Rectal smooth muscle tissue (tissue), 1 donor: ENCODE results near the gene OAS2.

Experiments used
- H3K27ac ChIP-seq: one replicate; pipeline ENCODE4 v1.7.0; 2013; ENCODE audit warnings: low read depth, low read length, inconsistent platforms
- H3K27me3 ChIP-seq: one replicate; pipeline ENCODE4 v1.7.0; 2013; ENCODE audit warnings: low read length; ENCODE audit not compliant: control insufficient read depth, insufficient read depth
- H3K36me3 ChIP-seq: one replicate; pipeline ENCODE4 v1.7.0; 2013; ENCODE audit warnings: low read length; ENCODE audit not compliant: control insufficient read depth, insufficient read depth
- H3K4me1 ChIP-seq: one replicate; pipeline ENCODE4 v1.7.0; 2013; ENCODE audit warnings: low read length; ENCODE audit not compliant: control insufficient read depth, insufficient read depth
- H3K4me3 ChIP-seq: one replicate; pipeline ENCODE4 v1.7.0; 2013; ENCODE audit warnings: low read length
- H3K9ac ChIP-seq: one replicate; pipeline ENCODE4 v1.7.0; 2013; ENCODE audit warnings: low read length

The OAS2 gene

DNA sequence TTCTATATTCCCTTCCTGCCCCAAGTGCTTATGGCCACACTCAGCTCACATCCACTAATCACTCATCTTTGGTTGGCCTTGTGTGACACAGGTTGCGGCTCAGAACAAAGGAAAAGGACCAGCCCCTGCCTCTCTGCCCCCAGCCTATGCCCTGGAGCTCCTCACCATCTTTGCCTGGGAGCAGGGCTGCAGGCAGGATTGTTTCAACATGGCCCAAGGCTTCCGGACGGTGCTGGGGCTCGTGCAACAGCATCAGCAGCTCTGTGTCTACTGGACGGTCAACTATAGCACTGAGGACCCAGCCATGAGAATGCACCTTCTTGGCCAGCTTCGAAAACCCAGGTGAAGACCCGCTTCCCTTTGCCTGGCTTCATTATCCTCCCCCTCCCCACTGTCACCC is 15.8 kb upstream of the OAS2 start:
- H3K36me3 ChIP-seq: peaks cover 15% of the 10 kb centered on the region
- no peak overlapping the region for H3K27ac ChIP-seq
- no peaks in the 10 kb centered on the region for H3K27me3 ChIP-seq
- H3K9ac ChIP-seq: no peak overlapping the region
- H3K4me3 ChIP-seq: no peak overlapping the region
- no peaks in the 10 kb centered on the region for H3K4me1 ChIP-seq

DNA sequence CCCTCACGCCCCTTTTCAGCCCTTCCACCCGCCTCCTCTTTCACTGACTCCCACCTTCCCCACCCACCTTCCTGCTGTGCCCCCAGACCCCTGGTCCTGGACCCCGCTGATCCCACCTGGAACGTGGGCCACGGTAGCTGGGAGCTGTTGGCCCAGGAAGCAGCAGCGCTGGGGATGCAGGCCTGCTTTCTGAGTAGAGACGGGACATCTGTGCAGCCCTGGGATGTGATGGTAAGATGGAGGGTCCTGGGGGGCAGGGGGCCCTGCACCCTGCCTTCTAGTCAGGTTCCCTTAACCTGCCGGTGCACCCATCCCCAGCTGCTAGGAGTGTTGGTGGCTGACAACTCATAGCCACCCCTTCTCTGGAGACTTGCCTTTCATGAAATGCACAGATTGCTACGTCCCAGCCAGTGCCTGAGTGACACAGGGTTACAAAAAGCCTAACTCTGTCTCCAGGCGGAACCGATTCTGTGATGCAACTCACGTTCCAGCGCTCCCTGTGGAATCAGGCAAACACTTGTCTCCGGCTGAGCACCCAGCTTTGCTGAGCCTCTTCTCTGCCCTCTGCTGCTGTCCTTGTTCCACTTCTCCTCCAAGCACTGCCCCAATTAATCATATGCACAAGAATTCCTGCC is 15.0 kb upstream of the OAS2 start:
- Histone ChIP-seq H3K4me3 (no peak overlapping the region), H3K9ac (no peak overlapping the region), H3K27me3 (no peaks in the 10 kb centered on the region), H3K4me1 (no peaks in the 10 kb centered on the region), H3K27ac (no peak overlapping the region), H3K36me3 (peaks cover 19% of the 10 kb centered on the region)

DNA sequence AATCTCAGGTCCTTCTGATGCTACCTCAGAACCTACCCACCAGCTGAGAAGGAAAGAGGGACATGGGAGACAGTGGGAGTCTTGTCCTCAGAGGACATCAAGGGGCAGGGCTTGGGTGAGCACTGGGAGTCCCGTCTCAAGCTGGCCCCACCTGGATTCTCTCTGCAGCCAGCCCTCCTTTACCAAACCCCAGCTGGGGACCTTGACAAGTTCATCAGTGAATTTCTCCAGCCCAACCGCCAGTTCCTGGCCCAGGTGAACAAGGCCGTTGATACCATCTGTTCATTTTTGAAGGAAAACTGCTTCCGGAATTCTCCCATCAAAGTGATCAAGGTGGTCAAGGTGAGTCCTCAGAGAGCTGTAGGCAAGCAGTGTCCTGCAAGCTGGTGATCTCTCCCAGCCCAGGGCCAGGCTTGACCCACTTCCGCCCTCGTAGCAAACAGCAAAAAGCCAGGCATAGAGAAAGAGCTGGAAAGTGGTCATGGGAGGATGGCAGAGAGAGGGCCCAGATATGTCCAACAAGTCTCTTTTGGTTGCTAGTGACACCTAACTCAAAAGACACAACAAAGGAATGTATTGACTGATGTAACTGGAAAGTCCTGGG is 14.2 kb upstream of the OAS2 start:
- H3K4me1 ChIP-seq: no peaks in the 10 kb centered on the region
- H3K27ac ChIP-seq: no peak overlapping the region
- H3K27me3 ChIP-seq: no peaks in the 10 kb centered on the region
- peaks cover 19% of the 10 kb centered on the region for H3K36me3 ChIP-seq
- H3K9ac ChIP-seq: no peak overlapping the region
- no peak overlapping the region for H3K4me3 ChIP-seq

DNA sequence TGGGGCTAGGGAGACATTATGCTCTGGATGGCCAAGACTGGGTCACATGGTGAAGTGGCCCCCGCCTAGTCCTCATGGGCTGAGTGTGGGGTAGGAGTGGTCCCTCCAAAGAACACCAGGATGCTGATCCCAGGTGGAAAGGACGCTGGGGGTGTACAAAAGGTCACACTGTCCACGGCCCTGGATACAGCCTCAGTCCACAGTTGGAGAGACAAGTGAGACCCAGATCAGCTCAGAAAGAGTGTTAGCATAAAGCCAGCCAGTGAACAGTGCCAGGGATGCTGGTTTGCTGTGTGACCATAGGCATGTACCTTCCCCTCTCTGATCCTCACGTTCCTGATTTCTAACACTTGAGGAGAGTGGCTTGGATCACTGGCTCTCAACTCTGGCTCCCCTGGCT is 13.4 kb upstream of the OAS2 start:
- Histone ChIP-seq H3K4me3 (no peak overlapping the region), H3K9ac (no peak overlapping the region), H3K27me3 (no peaks in the 10 kb centered on the region), H3K4me1 (no peaks in the 10 kb centered on the region), H3K36me3 (peaks cover 24% of the 10 kb centered on the region), H3K27ac (no peak overlapping the region)

DNA sequence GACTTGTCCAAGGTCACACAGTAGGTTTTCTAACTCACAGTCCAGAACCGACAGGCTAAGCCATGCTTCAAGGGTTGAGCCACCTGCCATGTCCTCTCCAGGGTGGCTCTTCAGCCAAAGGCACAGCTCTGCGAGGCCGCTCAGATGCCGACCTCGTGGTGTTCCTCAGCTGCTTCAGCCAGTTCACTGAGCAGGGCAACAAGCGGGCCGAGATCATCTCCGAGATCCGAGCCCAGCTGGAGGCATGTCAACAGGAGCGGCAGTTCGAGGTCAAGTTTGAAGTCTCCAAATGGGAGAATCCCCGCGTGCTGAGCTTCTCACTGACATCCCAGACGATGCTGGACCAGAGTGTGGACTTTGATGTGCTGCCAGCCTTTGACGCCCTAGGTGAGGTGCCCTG is 12.7 kb upstream of the OAS2 start:
- H3K9ac ChIP-seq: no peak overlapping the region
- peaks cover 24% of the 10 kb centered on the region for H3K36me3 ChIP-seq
- H3K4me3 ChIP-seq: no peak overlapping the region
- no peaks in the 10 kb centered on the region for H3K4me1 ChIP-seq
- no peaks in the 10 kb centered on the region for H3K27me3 ChIP-seq
- no peak overlapping the region for H3K27ac ChIP-seq

DNA sequence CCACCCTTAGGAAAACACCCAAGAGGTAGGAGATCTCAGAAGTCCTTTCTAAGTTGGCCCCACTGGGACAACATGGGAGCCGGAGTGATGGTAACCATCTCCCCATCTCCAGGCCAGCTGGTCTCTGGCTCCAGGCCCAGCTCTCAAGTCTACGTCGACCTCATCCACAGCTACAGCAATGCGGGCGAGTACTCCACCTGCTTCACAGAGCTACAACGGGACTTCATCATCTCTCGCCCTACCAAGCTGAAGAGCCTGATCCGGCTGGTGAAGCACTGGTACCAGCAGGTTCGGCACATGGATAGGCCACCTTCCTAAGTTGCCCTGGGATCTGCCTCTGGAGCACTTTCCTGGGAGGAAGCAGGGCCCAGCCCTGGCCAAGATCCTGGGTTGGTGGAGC is 11.0 kb upstream of the OAS2 start:
- no peak overlapping the region for H3K27ac ChIP-seq
- peaks cover 18% of the 10 kb centered on the region for H3K36me3 ChIP-seq
- H3K9ac ChIP-seq: no peak overlapping the region
- H3K27me3 ChIP-seq: no peaks in the 10 kb centered on the region
- no peaks in the 10 kb centered on the region for H3K4me1 ChIP-seq
- H3K4me3 ChIP-seq: no peak overlapping the region

DNA sequence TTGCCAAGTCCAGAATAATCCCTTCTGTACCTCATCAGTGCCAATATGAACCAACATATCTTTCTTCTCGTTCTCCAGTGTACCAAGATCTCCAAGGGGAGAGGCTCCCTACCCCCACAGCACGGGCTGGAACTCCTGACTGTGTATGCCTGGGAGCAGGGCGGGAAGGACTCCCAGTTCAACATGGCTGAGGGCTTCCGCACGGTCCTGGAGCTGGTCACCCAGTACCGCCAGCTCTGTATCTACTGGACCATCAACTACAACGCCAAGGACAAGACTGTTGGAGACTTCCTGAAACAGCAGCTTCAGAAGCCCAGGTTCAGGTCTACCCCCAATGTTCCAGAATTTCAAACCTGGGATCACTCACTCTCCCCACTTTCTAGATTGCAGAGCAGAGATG is 10.5 kb upstream of the OAS2 start:
- Histone ChIP-seq H3K9ac (no peak overlapping the region), H3K4me1 (no peaks in the 10 kb centered on the region), H3K4me3 (no peak overlapping the region), H3K36me3 (peaks cover 15% of the 10 kb centered on the region), H3K27ac (no peak overlapping the region), H3K27me3 (no peaks in the 10 kb centered on the region)

DNA sequence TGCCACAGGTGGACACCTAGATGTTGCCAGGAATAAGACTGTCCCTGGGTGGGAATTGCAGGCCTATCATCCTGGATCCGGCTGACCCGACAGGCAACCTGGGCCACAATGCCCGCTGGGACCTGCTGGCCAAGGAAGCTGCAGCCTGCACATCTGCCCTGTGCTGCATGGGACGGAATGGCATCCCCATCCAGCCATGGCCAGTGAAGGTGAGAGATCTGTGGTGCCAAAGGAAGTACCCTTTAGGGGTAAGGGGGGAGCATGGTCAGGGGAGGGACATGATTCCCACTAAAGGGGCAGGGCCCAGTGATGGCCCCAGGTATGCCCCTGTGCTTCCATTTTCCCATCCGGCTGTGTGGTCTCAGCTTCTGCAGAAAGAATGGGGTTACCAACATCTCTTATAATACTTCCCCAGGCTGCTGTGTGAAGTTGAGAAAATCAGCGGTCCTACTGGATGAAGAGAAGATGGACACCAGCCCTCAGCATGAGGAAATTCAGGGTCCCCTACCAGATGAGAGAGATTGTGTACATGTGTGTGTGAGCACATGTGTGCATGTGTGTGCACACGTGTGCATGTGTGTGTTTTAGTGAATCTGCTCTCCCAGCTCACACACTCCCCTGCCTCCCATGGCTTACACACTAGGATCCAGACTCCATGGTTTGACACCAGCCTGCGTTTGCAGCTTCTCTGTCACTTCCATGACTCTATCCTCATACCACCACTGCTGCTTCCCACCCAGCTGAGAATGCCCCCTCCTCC is 8.6 kb upstream of the OAS2 start:
- no peaks in the 10 kb centered on the region for H3K27me3 ChIP-seq
- H3K27ac ChIP-seq: no peak overlapping the region
- no peak overlapping the region for H3K9ac ChIP-seq
- H3K36me3 ChIP-seq: peaks cover 12% of the 10 kb centered on the region
- H3K4me3 ChIP-seq: no peak overlapping the region
- H3K4me1 ChIP-seq: no peaks in the 10 kb centered on the region

DNA sequence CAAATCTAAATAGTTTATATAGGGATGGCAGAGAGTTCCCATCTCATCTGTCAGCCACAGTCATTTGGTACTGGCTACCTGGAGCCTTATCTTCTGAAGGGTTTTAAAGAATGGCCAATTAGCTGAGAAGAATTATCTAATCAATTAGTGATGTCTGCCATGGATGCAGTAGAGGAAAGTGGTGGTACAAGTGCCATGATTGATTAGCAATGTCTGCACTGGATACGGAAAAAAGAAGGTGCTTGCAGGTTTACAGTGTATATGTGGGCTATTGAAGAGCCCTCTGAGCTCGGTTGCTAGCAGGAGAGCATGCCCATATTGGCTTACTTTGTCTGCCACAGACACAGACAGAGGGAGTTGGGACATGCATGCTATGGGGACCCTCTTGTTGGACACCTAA is 7.9 kb upstream of the OAS2 start:
- peaks cover 12% of the 10 kb centered on the region for H3K36me3 ChIP-seq
- H3K4me1 ChIP-seq: no peaks in the 10 kb centered on the region
- H3K9ac ChIP-seq: no peak overlapping the region
- H3K27ac ChIP-seq: no peak overlapping the region
- no peak overlapping the region for H3K4me3 ChIP-seq
- H3K27me3 ChIP-seq: no peaks in the 10 kb centered on the region

DNA sequence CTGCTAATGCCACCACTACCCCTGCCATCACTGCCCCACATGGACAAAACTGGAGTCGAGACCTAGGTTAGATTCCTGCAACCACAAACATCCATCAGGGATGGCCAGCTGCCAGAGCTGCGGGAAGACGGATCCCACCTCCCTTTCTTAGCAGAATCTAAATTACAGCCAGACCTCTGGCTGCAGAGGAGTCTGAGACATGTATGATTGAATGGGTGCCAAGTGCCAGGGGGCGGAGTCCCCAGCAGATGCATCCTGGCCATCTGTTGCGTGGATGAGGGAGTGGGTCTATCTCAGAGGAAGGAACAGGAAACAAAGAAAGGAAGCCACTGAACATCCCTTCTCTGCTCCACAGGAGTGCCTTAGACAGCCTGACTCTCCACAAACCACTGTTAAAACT is 7.1 kb upstream of the OAS2 start:
- Histone ChIP-seq H3K27ac (no peak overlapping the region), H3K4me3 (no peak overlapping the region), H3K36me3 (peaks cover 12% of the 10 kb centered on the region), H3K4me1 (no peaks in the 10 kb centered on the region), H3K9ac (no peak overlapping the region), H3K27me3 (no peaks in the 10 kb centered on the region)

DNA sequence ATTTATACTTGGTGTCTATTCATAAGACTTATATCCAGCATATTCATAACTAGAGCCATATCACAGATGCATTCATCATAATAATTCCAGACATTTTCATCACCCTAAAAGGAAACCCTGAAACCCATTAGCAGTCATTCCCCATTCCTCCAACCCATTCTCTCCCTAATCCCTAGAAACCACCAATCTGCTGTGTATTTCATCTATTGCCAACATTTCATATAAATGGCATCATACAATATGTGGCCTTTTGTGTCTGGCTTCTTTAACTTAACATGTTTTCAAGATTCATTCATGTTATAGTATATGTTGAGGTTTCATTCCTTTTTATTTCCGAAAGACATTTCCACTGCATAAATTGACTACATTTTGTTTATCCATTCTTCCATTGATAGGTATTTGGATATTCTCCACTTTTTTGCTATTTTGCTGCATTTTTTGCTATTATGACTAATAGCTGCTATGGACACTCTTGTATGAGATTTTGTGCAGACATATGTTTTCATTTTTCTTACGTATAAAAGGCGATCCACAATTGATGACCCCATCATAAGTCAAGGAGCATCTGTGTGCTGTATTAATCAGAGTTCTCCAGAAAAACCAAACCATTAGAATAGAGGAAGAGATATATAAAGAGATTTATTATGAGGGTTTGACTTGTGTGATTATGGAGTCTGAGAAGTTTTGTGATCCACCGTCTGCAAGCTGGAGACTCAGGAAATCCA is 5.1 kb upstream of the OAS2 start:
- H3K9ac ChIP-seq: no peak overlapping the region
- peaks cover 5% of the 10 kb centered on the region for H3K36me3 ChIP-seq
- no peak overlapping the region for H3K27ac ChIP-seq
- peaks cover 3% of the 10 kb centered on the region for H3K4me1 ChIP-seq
- H3K4me3 ChIP-seq: no peak overlapping the region
- no peaks in the 10 kb centered on the region for H3K27me3 ChIP-seq

DNA sequence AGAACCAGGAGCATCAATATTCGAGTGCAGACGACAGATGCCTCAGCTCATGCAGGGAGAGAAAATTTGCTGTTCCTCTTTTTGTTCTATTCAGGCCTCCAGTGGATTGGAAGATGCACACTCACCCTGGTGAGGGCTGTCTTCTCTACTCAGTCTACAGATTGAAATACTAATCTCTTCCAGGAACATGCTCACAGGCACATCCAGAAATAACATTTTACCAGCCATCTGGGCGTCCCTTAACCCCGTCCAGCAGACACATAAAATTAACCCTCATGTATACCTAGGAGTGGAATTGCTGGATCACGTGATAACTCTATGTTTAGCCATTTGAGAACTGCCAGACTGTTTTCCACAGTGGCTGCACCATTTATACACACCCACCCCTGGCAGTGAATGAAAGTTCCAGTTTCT is 4.5 kb upstream of the OAS2 start:
- no peak overlapping the region for H3K4me3 ChIP-seq
- peaks cover 3% of the 10 kb centered on the region for H3K4me1 ChIP-seq
- no peaks in the 10 kb centered on the region for H3K27me3 ChIP-seq
- no peak overlapping the region for H3K27ac ChIP-seq
- peaks cover 5% of the 10 kb centered on the region for H3K36me3 ChIP-seq
- no peak overlapping the region for H3K9ac ChIP-seq
